Bronchial epithelial cell (primary cell): ENCODE data around the gene PFKL. TPM values are rescaled to one million over a fixed set of nuclear protein-coding genes. Genes with fewer than 3 reads are reported as not detected.

Experiments
- DNase-seq: peaks from one replicate; pipeline ENCODE4 v3.0.0-alpha.2; 2010; ENCODE audit warnings: low read depth
- FAIRE-seq: peaks from 2 replicates; lab custom pipeline; 2011; peaks lifted over from hg19 to GRCh38; lab: Jason Lieb, UNC
- H3K27me3 ChIP-seq: 2 replicates; pipeline ENCODE4 v1.5.1; 2011; ENCODE audit warnings: low read length; ENCODE audit not compliant: control insufficient read depth, insufficient read depth
- H3K36me3 ChIP-seq: 2 replicates; pipeline ENCODE4 v1.5.1; 2011; ENCODE audit warnings: low read length; ENCODE audit not compliant: control insufficient read depth, insufficient read depth
- H3K4me3 ChIP-seq: 2 replicates; pipeline ENCODE4 v1.5.1; 2011; ENCODE audit warnings: mild to moderate bottlenecking, low read depth, low read length, control low read depth
- CTCF ChIP-seq: IDR thresholded peaks from 2 replicates; pipeline ENCODE4 v1.5.1; 2011; ENCODE audit warnings: mild to moderate bottlenecking, moderate library complexity, low read length, control low read depth, inconsistent platforms; ENCODE audit not compliant: insufficient read depth, severe bottlenecking
- total RNA-seq: library from RNA; depleted of rRNA; stranded (reverse); fragments of >200 nt; gene quantifications from 2 replicates; pipeline ENCODE4 v1.2.1, GENCODE V29; 2014

The PFKL gene
- total RNA-seq, 1 donor from 2014 or later, result 148 TPM

GRCh38 chr21:44306936-44307704, 7.3 kb downstream of the PFKL start:
- Histone ChIP-seq H3K27me3 (no peaks in the 10 kb centered on the region), H3K36me3 (peaks cover 24% of the 10 kb centered on the region), H3K4me3 (no peak overlapping the region)
- no peak for DNase-seq
- FAIRE-seq, result no peak
- TF ChIP-seq CTCF, result no peak

- peaks cover 43% of the 10 kb centered on the region for H3K36me3 ChIP-seq
- FAIRE-seq, result peak; percentile 91
- no peak for TF ChIP-seq CTCF
- H3K27me3 ChIP-seq, result no peaks in the 10 kb centered on the region
- no peak for DNase-seq
- no peak overlapping the region for H3K4me3 ChIP-seq
Measured at GRCh38 chr21:44310628-44311507, 11.0 kb downstream of the PFKL start.

- Histone ChIP-seq H3K36me3 (peaks cover 42% of the 10 kb centered on the region), H3K27me3 (no peaks in the 10 kb centered on the region), H3K4me3 (no peak overlapping the region)
- DNase-seq (no peak), FAIRE-seq (no peak)
- no peak for TF ChIP-seq CTCF
Measured at GRCh38 chr21:44312089-44312488, 12.2 kb downstream of the PFKL start.

- H3K27me3 ChIP-seq, result no peaks in the 10 kb centered on the region
- H3K4me3 ChIP-seq, result no peak overlapping the region
- TF ChIP-seq CTCF, result no peak
- H3K36me3 ChIP-seq, result peaks cover 45% of the 10 kb centered on the region
- no peak for FAIRE-seq
- DNase-seq, result no peak
Measured at GRCh38 chr21:44312716-44313115, 12.9 kb downstream of the PFKL start.

GRCh38 chr21:44313451-44313850, 13.6 kb downstream of the PFKL start:
- TF ChIP-seq CTCF, result no peak
- Histone ChIP-seq H3K27me3 (no peaks in the 10 kb centered on the region), H3K4me3 (no peak overlapping the region), H3K36me3 (peaks cover 46% of the 10 kb centered on the region)
- DNase-seq (no peak), FAIRE-seq (no peak)
